Measurements from ENCODE around the gene SNF8. TPM values are rescaled to one million over a fixed set of nuclear protein-coding genes. Genes with fewer than 3 reads are reported as not detected.
A peak's percentile ranks its signal among the peaks of the same experiment; 100 is the strongest.

The SNF8 gene
- polyA plus RNA-seq, 1 donor = 103 TPM

- no peaks in the 10 kb centered on the region for H3K27me3 ChIP-seq (ENCODE audit: control insufficient read depth, insufficient read depth, low read length)
- peaks cover 22% of the 10 kb centered on the region for H3K4me1 ChIP-seq (ENCODE audit: control insufficient read depth, insufficient read depth, low read length)
- peak overlapping the region; percentile 82 for H3K4me3 ChIP-seq (ENCODE audit: low read length)
- peaks cover 32% of the 10 kb centered on the region for H3K36me3 ChIP-seq (ENCODE audit: control insufficient read depth, insufficient read depth, low read length)
- no CpG with 5 or more reads among the region's 5 CpGs for WGBS (ENCODE audit: insufficient coverage, low lambda C conversion rate)
- peak overlapping the region; percentile 96 for H3K27ac ChIP-seq (ENCODE audit: low read length)
- no peaks in the 10 kb centered on the region for H3K9me3 ChIP-seq (ENCODE audit: control insufficient read depth, low read depth, low read length)
- no peak for DNase-seq
These were observed 50.8 kb downstream of the SNF8 start for GRCh38 chr17:48893646-48894508.

- Histone ChIP-seq H3K4me1 (ENCODE audit: control insufficient read depth, insufficient read depth, low read length) (peaks cover 22% of the 10 kb centered on the region), H3K27ac (ENCODE audit: low read length) (peak overlapping the region; percentile 96), H3K4me3 (ENCODE audit: low read length) (peak overlapping the region; percentile 82), H3K36me3 (ENCODE audit: control insufficient read depth, insufficient read depth, low read length) (peaks cover 29% of the 10 kb centered on the region), H3K27me3 (ENCODE audit: control insufficient read depth, insufficient read depth, low read length) (no peaks in the 10 kb centered on the region), H3K9me3 (ENCODE audit: control insufficient read depth, low read depth, low read length) (no peaks in the 10 kb centered on the region)
- no peak for DNase-seq
- 0% methylated on average over 1 of the region's 24 CpGs for WGBS (ENCODE audit: insufficient coverage, low lambda C conversion rate)
These were observed 51.5 kb downstream of the SNF8 start for GRCh38 chr17:48892940-48893645.

GRCh38 chr17:48890086-48890485 lies 54.6 kb downstream of the SNF8 start:
- Histone ChIP-seq H3K9me3 (ENCODE audit: control insufficient read depth, low read depth, low read length) (no peaks in the 10 kb centered on the region), H3K27me3 (ENCODE audit: control insufficient read depth, insufficient read depth, low read length) (no peaks in the 10 kb centered on the region), H3K4me1 (ENCODE audit: control insufficient read depth, insufficient read depth, low read length) (peaks cover 14% of the 10 kb centered on the region), H3K27ac (ENCODE audit: low read length) (no peak overlapping the region), H3K36me3 (ENCODE audit: control insufficient read depth, insufficient read depth, low read length) (peaks cover 8% of the 10 kb centered on the region), H3K4me3 (ENCODE audit: low read length) (no peak overlapping the region)
- no CpG with 5 or more reads among the region's 2 CpGs for WGBS (ENCODE audit: insufficient coverage, low lambda C conversion rate)
- no peak for DNase-seq

- no peak overlapping the region for H3K4me3 ChIP-seq (ENCODE audit: low read length)
- no peaks in the 10 kb centered on the region for H3K4me1 ChIP-seq (ENCODE audit: control insufficient read depth, insufficient read depth, low read length)
- WGBS (ENCODE audit: insufficient coverage, low lambda C conversion rate) = no CpG with 5 or more reads among the region's 10 CpGs
- H3K27ac ChIP-seq (ENCODE audit: low read length) = no peak overlapping the region
- no peaks in the 10 kb centered on the region for H3K36me3 ChIP-seq (ENCODE audit: control insufficient read depth, insufficient read depth, low read length)
- H3K27me3 ChIP-seq (ENCODE audit: control insufficient read depth, insufficient read depth, low read length) = no peaks in the 10 kb centered on the region
- no peak for DNase-seq
- no peaks in the 10 kb centered on the region for H3K9me3 ChIP-seq (ENCODE audit: control insufficient read depth, low read depth, low read length)
These were observed 61.5 kb downstream of the SNF8 start for GRCh38 chr17:48883171-48883570.

GRCh38 chr17:48882272-48882671 lies 62.4 kb downstream of the SNF8 start:
- no peaks in the 10 kb centered on the region for H3K27me3 ChIP-seq (ENCODE audit: control insufficient read depth, insufficient read depth, low read length)
- H3K27ac ChIP-seq (ENCODE audit: low read length) = no peak overlapping the region
- no peaks in the 10 kb centered on the region for H3K9me3 ChIP-seq (ENCODE audit: control insufficient read depth, low read depth, low read length)
- no CpG with 5 or more reads among the region's 2 CpGs for WGBS (ENCODE audit: insufficient coverage, low lambda C conversion rate)
- DNase-seq = no peak
- no peak overlapping the region for H3K4me3 ChIP-seq (ENCODE audit: low read length)
- no peaks in the 10 kb centered on the region for H3K4me1 ChIP-seq (ENCODE audit: control insufficient read depth, insufficient read depth, low read length)
- H3K36me3 ChIP-seq (ENCODE audit: control insufficient read depth, insufficient read depth, low read length) = no peaks in the 10 kb centered on the region

Other genes starting within 250 kb of the SNF8 start
- not detected for gene PRAC1, start 222.3 kb downstream of the SNF8 start, polyA plus RNA-seq
- not detected for gene PRAC2, start 221.7 kb downstream of the SNF8 start, polyA plus RNA-seq
- not detected for gene HOXB13, start 216.1 kb downstream of the SNF8 start, polyA plus RNA-seq
- gene TTLL6, start 127.6 kb downstream of the SNF8 start, polyA plus RNA-seq = 3.1 TPM
- 159 TPM for gene CALCOCO2, start 113.8 kb downstream of the SNF8 start, polyA plus RNA-seq
- gene ATP5MC1, start 52.1 kb downstream of the SNF8 start, polyA plus RNA-seq = 200 TPM
- gene UBE2Z, start 36.4 kb downstream of the SNF8 start, polyA plus RNA-seq = 75.5 TPM
- 98.8 TPM for gene GIP, start 23.8 kb upstream of the SNF8 start, polyA plus RNA-seq
- gene IGF2BP1, start 52.5 kb upstream of the SNF8 start, polyA plus RNA-seq = 30.7 TPM
- 2.6 TPM for gene B4GALNT2, start 187.9 kb upstream of the SNF8 start, polyA plus RNA-seq